Stimulated activated CD8-positive, alpha-beta memory T cell treated with anti-CD3 and anti-CD28 coated beads, Interleukin-15, amount 100 ng/mL, for 4 hours (primary cell): ENCODE results near the gene HS3ST2.

Experiments used
- DNase-seq, 2 donors: peaks; one replicate each; pipeline ENCODE4 v3.0.0-alpha.2; 2020; ENCODE audit warnings: low read depth in 2 of 2

HS3ST2 gene

GRCh38 chr16:22813948-22814710 lies at the start of gene HS3ST2:
Gene HS3ST2 (plus strand): TSS chr16:22814162. CDS start chr16:22814611, 449 bp downstream.
- DNase-seq: no peak

DNA sequence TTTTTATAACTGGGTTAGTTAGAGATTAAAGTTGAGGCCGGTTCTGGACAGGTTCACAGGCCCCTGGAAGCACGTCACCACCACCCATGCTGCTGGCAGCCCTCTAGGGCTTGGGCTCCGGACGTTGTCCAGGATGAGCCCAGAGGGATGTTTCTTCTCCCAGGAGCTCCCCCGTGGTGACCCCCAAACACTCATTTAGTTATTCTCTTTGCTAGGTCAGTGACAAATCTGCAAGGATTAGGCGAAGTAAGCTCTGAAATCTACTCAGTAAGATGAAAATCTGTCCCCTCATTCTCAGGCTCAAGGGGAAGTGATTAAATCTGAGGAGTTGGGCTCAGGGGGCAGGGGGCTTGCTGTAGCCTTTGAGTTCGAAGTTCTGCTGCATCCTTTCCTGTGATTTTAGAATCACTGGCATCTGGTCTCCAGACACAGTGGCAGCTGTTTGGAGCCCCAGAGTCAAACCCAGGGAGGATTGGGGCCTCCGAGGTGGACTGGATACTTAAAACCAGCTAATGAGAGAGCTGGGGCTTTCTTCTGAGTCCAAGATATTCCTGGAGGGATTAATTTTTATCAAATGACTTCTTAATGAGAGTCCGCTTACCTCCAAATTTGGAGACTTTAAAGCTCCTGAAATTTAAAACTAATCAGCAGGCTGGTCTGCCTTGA lies 49.2 kb upstream of the HS3ST2 start:
- DNase-seq: no peak

DNA sequence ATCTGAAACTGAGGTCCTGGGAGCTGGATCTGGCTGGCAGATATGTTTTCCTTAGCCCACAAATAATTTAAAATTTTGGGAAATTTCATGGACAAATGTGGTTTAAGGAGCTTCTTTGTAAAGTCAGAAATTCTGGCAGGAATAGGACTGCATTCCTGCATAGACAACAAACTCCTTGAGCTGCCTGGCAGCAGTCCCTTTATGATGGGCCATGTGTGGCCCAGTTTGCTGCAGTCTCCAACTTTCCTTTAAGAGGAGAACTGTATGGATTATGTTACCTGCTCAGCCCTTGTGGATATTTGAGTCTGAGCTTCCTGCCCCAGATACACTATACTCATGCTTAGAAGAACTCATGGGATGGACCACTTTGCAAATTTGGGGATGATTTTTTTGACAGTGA lies 48.5 kb upstream of the HS3ST2 start:
- DNase-seq: no peak

DNA sequence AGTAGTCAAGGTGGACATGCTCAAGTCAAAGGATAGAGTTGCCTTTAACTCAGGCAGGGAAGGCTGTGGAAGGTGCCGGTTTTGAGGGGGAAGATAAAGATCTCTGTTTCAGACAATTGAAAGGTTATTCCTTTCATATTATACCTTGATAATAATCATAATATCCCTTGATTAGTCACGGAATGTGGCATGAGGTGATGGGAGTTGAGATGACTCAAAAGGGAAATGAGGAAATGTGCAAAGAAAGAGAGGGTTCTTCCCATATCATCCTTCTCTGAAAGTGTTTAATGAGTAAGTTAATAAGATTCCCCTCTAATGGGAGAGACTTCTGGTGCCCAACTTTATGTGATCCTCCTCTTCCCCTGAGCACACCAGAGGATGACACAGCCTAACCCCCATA lies 43.1 kb upstream of the HS3ST2 start:
- no peak for DNase-seq

- DNase-seq: no peak
These were observed 42.4 kb upstream of the HS3ST2 start for GRCh38 chr16:22771551-22771950.

GRCh38 chr16:22775220-22775922 lies 38.6 kb upstream of the HS3ST2 start:
- no peak for DNase-seq

GRCh38 chr16:22781480-22781879 lies 32.5 kb upstream of the HS3ST2 start:
- no peak for DNase-seq

GRCh38 chr16:22782314-22782713 lies 31.6 kb upstream of the HS3ST2 start:
- DNase-seq: no peak

DNA sequence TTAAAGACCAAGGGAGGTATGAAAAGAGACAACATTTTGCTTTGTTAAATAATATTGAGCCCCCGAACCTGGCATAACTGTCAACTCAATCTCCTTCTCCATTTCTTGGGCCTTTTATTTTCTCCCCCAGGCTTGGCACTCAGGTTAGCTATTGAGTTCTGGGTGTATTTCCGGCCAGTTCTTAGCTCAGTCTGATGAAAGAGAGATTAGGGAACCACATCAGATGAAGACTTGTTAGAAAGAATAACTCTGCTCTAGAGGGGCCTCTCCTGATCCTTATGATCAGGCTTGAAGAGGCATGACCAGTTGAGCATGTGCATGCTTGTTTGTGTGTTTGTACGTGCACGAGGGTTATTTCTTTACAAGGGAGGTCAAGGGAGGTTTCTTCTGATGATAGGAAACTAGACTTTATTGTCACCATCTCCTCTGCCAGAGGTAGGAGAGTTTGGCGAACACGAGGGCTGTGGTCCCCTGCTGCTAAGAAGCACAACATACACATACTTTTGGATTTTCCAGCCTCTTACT lies 29.2 kb upstream of the HS3ST2 start:
- DNase-seq: no peak

GRCh38 chr16:22785552-22785951 lies 28.4 kb upstream of the HS3ST2 start:
- no peak for DNase-seq

DNA sequence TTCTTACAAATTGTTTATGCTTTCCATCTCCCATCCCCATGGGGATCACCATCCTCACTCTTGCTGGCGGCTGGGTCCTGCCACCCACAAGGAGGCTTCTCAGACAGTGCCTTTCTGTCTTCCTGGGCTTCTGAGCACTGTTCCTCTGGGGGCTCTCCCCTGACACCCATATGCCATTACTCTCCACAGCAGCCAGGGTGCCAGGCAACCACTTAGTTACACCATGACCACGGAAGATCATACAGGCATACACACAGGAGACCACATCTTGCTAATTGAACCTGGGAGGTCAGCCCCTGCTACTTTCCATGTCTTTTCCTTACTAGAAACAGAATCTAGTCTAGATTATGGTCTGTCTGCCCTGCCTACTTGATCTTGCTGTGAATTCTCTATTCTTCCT lies 27.7 kb upstream of the HS3ST2 start:
- no peak for DNase-seq

DNA sequence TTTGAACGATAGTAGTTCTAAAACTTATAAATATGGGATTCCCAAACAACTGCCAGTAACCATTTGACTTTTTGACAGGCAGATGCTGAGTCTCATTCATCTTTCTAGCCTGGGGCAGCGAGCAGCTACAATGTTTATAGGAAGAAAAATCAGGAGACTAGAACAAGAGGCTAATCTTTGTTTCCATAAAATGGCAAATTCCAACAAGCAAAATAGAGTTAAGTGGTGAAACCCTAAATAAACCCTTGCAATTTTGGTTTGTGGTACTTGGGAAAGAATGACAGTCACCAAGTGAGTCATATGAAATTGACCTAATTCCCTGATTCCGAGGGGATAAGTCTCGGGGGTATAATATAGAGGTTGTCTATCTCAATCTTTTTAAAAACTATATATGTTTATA lies 27.3 kb upstream of the HS3ST2 start:
- no peak for DNase-seq

GRCh38 chr16:22787466-22788192 lies 26.3 kb upstream of the HS3ST2 start:
- no peak for DNase-seq

GRCh38 chr16:22788193-22788530 lies 25.8 kb upstream of the HS3ST2 start:
- no peak for DNase-seq

- no peak for DNase-seq
These were observed 24.5 kb upstream of the HS3ST2 start for GRCh38 chr16:22789281-22789945.

- no peak for DNase-seq
These were observed 16.4 kb upstream of the HS3ST2 start for GRCh38 chr16:22797551-22797950.

GRCh38 chr16:22799113-22799512 lies 14.8 kb upstream of the HS3ST2 start:
- no peak for DNase-seq

- DNase-seq: no peak
These were observed 9.1 kb upstream of the HS3ST2 start for GRCh38 chr16:22804893-22805292.

GRCh38 chr16:22805326-22805725 lies 8.6 kb upstream of the HS3ST2 start:
- no peak for DNase-seq

- DNase-seq: no peak
These were observed 7.2 kb upstream of the HS3ST2 start for GRCh38 chr16:22806811-22807210.

DNA sequence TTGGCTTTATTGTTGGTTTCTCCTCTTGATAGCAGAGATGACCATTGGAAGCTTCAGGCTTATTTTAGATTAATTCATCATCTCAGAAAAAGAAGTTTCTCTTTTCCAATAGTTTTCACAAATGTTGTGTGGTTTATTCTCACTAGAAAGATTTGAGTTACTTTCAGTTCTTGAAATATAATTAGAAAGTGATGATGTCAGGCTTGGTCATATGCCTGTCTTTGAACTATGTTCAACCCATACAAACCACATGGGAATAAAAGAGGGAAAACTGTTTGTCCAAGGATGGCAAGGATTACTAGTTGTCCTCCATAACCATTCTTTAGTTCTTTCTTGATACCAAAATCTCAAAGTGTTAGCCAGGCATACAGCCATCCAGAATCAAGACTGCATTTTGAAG lies 3.7 kb upstream of the HS3ST2 start:
- DNase-seq: no peak
